NCI-H345 treated with DMSO at 0.1 percent for 48 hours (cell line): ENCODE measurements around the gene RUVBL1.

Experiments used
- DNase-seq: peaks from one replicate; lab custom pipeline; 2025; ENCODE audit not compliant: unreplicated experiment; lab: John Stamatoyannopoulos, UW

RUVBL1 gene

DNA sequence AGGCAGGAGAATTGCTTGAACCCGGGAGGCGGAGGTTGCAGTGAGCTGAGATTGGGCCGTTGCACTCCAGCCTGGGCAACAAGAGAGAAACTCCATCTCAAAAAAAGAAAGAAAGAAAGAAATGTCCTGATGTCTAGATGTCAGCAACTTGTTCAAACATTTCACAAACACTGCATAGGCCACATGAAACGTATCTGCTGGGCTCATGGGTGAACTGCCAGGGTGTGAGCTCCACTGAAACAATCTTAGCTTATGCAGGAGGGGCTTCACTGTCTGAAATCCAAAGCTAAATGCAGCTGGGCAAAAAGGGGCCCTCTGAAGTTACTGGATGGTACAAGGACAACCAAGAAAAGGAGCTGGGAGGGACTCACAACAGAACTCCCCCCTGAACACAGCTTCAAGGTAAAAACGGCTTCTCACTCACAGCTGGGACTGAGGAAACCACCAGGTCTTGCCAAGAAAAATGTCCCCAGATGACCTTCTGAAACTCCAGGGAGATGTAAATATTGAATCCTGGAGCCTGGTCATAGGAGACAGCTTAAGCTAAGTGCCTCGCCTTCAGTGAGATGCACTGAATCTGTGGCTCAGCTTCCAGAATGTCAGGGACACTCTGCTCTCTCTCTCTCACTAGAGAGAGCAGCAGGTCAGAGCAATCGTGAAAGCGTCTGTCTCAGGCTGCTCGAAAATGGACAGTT, 39.5 kb downstream of the RUVBL1 start:
- DNase-seq, result no peak

GRCh38 chr3:128083396-128083795, 40.2 kb downstream of the RUVBL1 start:
- no peak for DNase-seq

GRCh38 chr3:128082546-128082945, 41.1 kb downstream of the RUVBL1 start:
- no peak for DNase-seq

- DNase-seq, result no peak
Measured at GRCh38 chr3:128081846-128082245, 41.8 kb downstream of the RUVBL1 start.

DNA sequence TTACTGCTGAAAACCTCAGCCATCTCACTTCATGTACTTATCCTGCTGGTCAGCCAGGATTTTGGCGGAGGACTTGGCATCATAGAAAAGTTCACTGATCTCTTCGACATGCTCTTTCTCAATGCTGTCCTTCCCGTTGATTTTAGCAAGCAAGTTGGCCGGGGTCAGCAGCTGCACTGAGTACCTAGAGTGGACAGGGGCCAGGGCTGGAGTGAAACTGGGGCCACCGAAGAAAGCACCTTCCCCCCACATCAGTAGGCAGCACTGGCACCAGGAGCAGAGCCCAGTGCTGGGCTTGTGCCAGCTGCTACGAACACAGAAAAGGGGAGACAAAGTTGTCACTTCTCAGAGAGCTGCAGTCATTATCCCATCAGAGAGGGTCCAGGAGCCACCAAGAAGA, 42.4 kb downstream of the RUVBL1 start:
- no peak for DNase-seq

GRCh38 chr3:128080323-128081080, 43.1 kb downstream of the RUVBL1 start:
- DNase-seq, result no peak

DNA sequence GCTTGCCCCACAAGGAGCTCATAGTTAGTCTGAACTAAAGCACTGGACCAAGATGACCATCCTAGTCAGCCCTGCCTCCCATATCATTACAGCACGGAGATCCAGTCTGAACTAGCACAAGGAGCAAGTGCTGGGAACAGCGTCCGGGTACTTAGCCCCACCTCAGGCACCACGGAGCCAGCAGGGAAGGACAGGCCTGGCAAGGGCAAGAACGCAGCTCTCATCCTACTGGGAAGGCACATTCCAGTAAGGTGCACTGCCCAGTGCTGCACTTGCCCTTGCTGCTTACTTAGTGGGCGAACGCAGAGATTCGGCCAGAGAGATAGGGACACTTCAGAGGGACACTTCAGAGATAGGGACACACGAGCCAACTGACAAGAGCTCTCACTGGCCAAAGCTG, 43.8 kb downstream of the RUVBL1 start:
- no peak for DNase-seq

DNA sequence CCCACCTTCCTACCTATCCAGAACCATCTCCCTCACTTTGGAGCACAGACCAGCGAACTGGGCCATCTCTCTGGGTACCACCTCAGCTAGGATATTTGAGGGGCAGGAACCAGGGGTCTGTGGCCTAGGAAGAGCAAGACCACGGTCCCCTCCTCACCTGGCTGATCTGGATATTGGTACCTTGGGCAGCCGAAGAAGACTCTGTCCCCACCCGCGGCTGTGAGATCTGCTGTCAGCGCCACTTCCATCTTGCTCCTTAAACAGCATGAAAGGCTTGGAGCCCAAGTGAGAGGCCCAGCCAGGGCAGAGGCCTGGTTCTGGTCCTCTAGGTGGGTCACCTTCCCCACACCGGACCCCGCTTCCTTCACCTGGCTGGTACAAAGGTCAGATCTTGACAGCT, 44.7 kb downstream of the RUVBL1 start:
- DNase-seq, result no peak

DNA sequence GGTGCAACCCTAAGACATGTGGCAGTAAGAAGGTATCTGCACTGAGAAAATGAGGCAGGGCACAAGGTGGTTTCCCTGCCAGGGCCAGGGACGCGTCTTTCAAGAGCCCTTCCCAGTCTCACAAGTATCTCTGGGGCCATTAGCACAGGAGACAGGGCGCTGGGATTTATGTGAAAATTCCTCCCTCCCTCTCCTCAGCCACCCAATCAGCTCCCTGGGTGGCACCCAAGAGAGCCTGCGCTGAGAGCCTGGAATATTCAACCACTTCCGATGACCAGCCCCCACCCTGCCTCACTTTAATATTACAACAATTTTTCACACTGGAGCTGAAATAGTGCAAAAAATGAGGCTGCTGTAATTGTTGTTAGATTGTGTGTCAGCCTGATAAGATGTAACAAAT, 45.3 kb downstream of the RUVBL1 start:
- DNase-seq, result no peak

DNA sequence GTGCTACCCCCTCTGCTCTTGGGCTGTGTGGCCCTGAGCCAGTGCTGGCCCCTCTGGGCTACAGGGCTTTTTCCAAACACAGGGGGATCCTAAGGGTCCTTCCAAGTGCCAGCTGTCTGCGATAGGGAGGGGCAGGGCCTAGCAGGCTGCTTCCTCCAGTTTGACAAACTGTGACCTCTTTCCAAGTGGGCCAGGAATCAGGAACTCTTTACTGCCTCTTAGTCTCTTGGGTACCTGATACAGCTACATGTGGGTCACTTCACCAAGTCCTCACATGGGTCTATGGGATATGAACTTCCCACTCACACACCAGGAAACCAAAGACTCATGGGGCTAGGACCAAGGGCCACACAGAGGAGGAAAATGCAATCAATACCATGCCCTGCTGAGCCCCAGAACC, 45.9 kb downstream of the RUVBL1 start:
- DNase-seq, result no peak

DNA sequence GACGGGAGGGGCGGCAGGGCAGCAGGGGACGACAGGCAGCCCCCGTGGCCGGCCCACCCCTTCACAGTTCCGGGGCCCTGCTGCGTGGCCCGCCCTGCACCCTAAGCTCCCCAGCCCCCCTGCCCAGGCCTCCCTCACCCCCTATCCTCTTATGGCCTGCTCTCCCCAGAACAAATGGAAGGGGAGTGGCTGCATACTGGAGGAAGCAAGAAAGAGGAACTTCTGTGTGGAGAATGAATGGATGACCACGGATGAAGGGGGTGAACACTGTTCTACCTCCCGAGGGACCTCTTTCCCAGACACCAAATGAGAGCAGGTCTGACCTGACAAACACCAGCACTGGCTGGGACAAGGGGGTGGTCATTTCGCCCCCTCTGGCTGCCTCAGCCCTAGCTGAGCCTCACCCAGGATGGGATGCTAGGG, 46.4 kb downstream of the RUVBL1 start:
- no peak for DNase-seq

- no peak for DNase-seq
Measured at GRCh38 chr3:128076483-128077201, 47.0 kb downstream of the RUVBL1 start.

- DNase-seq, result peak; percentile 25
Measured at GRCh38 chr3:128075522-128076482, 47.8 kb downstream of the RUVBL1 start.

DNA sequence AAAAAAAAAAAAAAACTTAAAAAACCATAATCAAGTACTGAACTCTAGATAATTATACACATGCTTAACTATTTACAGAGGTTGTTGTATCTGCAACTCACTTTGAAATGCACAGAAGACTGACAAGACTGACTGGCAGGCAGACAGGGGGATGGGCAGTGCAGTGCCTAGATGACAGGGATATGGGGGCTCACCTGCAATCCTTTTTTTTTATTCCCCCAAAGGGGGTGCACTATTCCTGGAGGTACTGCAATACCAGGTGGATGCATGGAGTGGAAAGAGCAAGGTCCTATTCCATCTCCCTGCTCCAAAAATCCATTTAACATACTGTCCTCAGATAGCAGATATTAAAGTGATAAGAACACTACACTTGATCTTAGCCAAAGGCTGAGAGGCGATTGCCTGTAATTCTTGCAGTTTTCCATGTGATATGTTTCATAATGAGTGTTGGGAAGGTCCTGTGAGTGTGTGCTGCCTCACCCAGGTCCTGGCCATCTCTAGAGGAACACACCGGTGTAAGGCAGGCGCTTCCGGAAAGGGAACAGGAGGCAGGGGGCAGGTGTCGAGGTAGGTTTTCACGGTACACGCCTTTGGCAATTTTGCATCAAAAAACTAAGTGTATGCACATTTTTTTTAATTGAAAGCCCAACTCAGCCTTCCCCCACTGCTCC, 48.6 kb downstream of the RUVBL1 start:
- DNase-seq, result no peak

GRCh38 chr3:128073807-128074206, 49.8 kb downstream of the RUVBL1 start:
- no peak for DNase-seq

- DNase-seq, result no peak
Measured at GRCh38 chr3:128073185-128073725, 50.4 kb downstream of the RUVBL1 start.

DNA sequence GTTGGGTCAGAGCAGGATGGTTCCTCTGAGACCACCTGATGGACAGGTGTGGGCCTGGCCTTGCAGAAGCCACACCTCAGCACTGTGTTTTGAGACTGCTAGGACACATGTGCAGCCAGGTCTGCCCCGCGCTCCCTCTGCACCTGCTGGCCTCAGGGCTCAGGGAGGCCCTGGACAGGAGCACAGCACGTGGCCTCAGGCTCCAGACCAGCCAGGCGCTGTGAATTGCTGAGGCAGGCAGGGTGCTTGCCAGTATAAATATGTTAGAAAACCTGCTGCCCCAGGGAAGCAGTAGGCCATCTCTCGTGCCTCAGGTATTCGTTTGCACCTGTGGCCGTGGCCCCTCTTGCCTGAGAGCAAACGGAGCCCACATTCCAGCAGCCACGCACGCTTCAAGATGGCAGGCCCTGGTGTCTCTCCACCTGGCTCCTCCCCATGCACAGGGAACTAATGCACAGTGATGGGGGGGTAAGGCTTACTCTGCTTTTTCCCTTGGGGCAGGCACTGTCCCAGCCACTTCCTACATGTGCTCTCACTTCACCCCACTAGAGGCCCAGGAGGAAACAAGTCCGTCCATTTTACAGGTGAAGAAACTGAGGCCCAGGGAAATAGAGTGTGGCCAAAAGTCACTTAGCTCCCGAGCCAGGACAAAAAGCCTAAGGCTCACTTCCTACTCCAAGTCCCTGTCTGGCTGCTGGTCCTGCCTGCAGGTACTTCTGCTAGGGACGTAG, 51.0 kb downstream of the RUVBL1 start:
- DNase-seq, result no peak

DNA sequence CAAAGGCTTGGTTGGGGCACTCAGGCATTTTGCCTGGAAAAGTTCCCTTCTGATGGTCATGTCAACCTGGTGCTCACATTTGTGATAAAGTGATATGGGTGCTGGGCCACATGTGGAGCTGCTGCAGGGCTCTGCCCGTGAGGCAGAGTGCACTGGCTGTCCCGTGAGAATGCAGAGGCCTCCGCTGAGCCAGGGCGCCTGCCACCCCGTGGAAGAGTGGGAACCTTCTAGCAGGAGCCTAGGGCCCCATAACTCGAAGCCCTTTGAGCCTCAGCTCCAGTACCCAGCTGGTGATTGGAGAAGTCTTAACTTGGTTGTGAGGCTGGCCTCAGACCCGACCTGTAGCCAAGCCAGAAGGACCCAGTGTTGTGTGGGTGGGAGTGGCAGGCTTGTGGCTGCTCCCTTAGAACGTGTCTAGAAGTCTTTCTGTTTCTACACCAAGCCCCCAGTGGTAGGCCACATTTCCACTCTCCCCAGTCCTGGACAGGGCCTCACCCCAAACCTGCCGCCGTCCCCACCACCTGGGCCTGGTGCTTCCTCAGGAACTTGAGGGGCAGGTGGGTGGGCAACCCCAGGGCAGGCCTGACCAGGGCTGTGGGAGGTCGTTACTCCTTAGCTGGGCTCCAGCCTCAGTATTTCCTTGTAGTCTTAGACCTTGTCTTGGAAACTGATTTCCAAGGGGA, 51.7 kb downstream of the RUVBL1 start:
- DNase-seq, result no peak
